Osteoblast (primary cell): Measurements from ENCODE around the gene TGM2. TPM values are rescaled to one million over a fixed set of nuclear protein-coding genes. Genes with fewer than 3 reads are reported as not detected.
A peak's percentile ranks its signal among the peaks of the same experiment; 100 is the strongest.

Experiments
- DNase-seq: peaks from one replicate; pipeline ENCODE4 v3.0.0; 2011; ENCODE audit warnings: low spot score, mixed read lengths; ENCODE audit not compliant: insufficient read length; ENCODE audit errors: missing footprints
- H2AFZ ChIP-seq: 2 replicates; pipeline ENCODE4 v1.6.0; 2011; ENCODE audit warnings: mild to moderate bottlenecking, low read length
- H3K27ac ChIP-seq: 2 replicates; pipeline ENCODE4 v1.5.1; 2011; ENCODE audit warnings: mild to moderate bottlenecking, low read depth, low read length, moderate library complexity
- H3K27me3 ChIP-seq: 2 replicates; pipeline ENCODE4 v1.6.0; 2012; ENCODE audit warnings: mild to moderate bottlenecking, control low read depth, inconsistent platforms, low read length, moderate library complexity; ENCODE audit not compliant: insufficient read depth
- H3K36me3 ChIP-seq: 2 replicates; pipeline ENCODE4 v1.5.1; 2011; ENCODE audit warnings: mild to moderate bottlenecking, low read length, control low read depth, moderate library complexity; ENCODE audit not compliant: insufficient read depth
- H3K4me1 ChIP-seq: 2 replicates; pipeline ENCODE4 v1.5.1; 2011; ENCODE audit warnings: mild to moderate bottlenecking, low read length, control low read depth, moderate library complexity; ENCODE audit not compliant: insufficient read depth
- H3K4me2 ChIP-seq: 2 replicates; pipeline ENCODE4 v1.6.0; 2011; ENCODE audit warnings: mild to moderate bottlenecking, low read length; ENCODE audit not compliant: insufficient read depth
- H3K4me3 ChIP-seq: fragments of 200-600 bp; sonication (generic); 3 replicates; pipeline ENCODE4 v1.5.1; 2012; ENCODE audit warnings: mild to moderate bottlenecking, low read length, inconsistent platforms; ENCODE audit not compliant: insufficient read depth
- H3K79me2 ChIP-seq: 2 replicates; pipeline ENCODE4 v1.6.0; 2012; ENCODE audit warnings: mild to moderate bottlenecking, low read length, control low read depth, inconsistent platforms; ENCODE audit not compliant: insufficient read depth
- H3K9me3 ChIP-seq: 2 replicates; pipeline ENCODE4 v1.5.1; 2011; ENCODE audit warnings: low read depth, low read length, control low read depth
- H4K20me1 ChIP-seq: 2 replicates; pipeline ENCODE4 v1.6.0; 2012; ENCODE audit warnings: mild to moderate bottlenecking, low read length, control low read depth; ENCODE audit not compliant: insufficient read depth
- total RNA-seq: library from RNA; depleted of rRNA; stranded (reverse); fragments of >200 nt; gene quantifications from 2 replicates; pipeline ENCODE4 v1.2.3, GENCODE V29; 2012
- TF ChIP-seq, protein P1 (sequence below): IDR thresholded peaks from 2 replicates; pipeline ENCODE4 v1.5.1; 2011; ENCODE audit warnings: mild to moderate bottlenecking, low read depth, low read length, moderate library complexity; ENCODE audit errors: extremely low read depth

TGM2 gene
- total RNA-seq, 1 donor: 78.2 TPM

DNA sequence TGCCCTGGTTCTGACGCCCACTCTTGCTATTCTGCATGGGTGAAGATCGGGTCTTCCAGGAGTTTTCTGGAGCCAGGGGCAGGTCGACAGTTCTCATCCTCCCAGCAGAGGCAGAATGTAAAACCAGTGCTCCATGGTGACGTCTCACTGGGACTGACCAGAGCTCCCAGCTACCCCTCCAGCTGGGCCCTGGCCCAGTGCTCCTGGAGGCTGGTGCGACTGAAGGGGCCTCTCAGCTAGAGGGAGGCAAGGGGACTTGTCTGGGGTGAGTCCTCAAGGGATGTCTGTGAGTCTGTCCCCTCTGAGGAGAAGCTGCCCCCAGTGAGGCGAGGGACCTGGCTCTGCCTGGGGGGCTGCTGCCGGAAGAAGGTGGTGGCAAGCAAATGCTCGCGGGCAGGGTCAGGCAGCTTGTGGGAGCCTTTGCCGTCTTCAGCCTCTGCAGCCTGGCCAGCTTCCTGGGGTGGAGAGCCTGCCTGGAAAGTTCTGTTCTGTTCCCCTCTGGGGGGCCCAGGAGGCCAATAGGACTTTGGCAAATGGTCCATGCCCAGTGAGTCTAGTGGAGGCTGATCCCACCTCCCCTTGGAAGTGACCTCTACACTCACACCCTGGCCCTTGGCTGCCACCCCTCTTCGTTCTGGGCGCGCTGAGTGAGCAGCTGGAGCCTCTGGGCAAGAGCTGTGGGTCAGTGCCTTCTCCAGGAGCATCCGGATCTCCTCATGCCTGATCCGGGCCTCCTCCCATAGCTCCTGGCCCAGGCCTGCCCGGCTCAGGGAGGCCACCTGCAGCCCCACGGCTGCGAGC, 47.9 kb upstream of the TGM2 start:
- Histone ChIP-seq H3K27ac (no peak overlapping the region), H3K9me3 (no peaks in the 10 kb centered on the region), H3K36me3 (no peaks in the 10 kb centered on the region), H3K4me1 (peaks cover 30% of the 10 kb centered on the region), H4K20me1 (no peaks in the 10 kb centered on the region), H3K4me2 (no peak overlapping the region), H3K79me2 (no peaks in the 10 kb centered on the region), H3K4me3 (no peak overlapping the region), H2AFZ (no peak overlapping the region), H3K27me3 (no peaks in the 10 kb centered on the region)
- DNase-seq: peak; percentile 70
- TF ChIP-seq, protein P1, sequence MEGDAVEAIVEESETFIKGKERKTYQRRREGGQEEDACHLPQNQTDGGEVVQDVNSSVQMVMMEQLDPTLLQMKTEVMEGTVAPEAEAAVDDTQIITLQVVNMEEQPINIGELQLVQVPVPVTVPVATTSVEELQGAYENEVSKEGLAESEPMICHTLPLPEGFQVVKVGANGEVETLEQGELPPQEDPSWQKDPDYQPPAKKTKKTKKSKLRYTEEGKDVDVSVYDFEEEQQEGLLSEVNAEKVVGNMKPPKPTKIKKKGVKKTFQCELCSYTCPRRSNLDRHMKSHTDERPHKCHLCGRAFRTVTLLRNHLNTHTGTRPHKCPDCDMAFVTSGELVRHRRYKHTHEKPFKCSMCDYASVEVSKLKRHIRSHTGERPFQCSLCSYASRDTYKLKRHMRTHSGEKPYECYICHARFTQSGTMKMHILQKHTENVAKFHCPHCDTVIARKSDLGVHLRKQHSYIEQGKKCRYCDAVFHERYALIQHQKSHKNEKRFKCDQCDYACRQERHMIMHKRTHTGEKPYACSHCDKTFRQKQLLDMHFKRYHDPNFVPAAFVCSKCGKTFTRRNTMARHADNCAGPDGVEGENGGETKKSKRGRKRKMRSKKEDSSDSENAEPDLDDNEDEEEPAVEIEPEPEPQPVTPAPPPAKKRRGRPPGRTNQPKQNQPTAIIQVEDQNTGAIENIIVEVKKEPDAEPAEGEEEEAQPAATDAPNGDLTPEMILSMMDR: no peak

DNA sequence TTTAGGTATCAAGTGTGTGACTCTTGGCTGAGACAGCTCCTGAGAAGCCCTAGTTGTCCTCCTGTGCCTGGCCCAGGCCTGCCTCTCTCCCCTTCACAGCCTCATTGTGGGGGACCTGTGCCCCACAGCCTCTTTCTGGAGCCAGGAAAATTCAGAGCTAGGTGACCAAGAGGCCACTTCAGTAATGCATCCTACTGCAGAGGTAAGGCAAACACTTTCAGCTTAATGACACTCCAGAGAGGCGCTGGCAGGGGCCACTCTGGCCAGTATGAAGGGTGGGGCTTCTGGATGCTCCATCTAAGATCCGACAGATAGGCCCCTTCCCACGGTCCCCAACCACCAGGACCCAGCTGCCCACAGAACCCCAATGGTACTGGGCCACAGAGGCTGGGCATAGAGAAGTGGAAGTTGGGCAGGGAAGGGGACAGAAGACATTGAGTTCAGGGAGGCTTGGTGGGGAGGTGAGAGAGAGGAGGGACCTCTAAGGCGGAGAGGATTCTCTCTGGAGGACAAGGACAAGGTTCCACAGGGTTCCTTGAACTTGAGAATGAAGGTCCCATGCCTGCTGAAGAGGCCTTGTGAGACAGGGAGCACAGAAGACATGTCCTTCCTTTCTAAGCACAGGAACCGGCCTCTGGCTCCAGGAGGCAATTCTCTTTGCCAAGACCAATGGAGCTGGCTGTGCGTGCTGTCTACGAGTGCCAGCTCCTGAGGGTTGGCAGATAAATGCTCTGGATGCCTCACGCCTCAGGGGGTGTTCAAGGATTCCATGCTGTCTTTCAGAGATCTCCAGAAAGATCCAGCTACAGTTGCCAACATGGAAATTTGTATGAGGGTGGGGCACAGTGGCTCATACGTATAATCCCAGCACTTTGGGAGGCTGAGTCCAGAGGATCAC, 46.4 kb upstream of the TGM2 start:
- Histone ChIP-seq H3K4me1 (peaks cover 21% of the 10 kb centered on the region), H3K79me2 (no peaks in the 10 kb centered on the region), H2AFZ (no peak overlapping the region), H3K9me3 (no peaks in the 10 kb centered on the region), H3K27me3 (no peaks in the 10 kb centered on the region), H3K4me3 (no peak overlapping the region), H4K20me1 (no peaks in the 10 kb centered on the region), H3K27ac (peak overlapping the region; percentile 28), H3K4me2 (no peak overlapping the region), H3K36me3 (no peaks in the 10 kb centered on the region)
- TF ChIP-seq, protein P1: no peak
- DNase-seq: peak; percentile 58

DNA sequence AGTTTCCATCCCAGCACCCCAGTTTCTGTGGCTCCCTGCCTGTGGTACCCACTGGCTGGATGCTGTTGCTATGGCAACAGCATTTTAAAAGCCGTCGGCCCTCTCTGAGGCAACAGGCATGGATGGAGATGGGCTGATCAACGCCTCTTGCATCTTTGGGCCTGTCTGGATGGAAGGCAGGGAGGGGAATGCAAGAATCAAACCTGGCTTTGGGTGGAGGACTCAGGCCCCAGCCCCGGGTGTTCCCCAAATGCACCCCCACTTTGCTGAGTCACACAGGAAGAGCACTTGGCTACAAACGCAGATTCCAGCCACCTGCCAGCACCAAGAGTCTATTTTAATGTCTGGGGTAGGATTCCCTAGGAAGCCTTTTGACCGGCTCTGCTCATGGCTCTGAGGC, 45.7 kb upstream of the TGM2 start:
- Histone ChIP-seq H2AFZ (no peak overlapping the region), H3K4me2 (no peak overlapping the region), H3K27ac (peak overlapping the region; percentile 52), H4K20me1 (no peaks in the 10 kb centered on the region), H3K4me1 (peaks cover 21% of the 10 kb centered on the region), H3K36me3 (no peaks in the 10 kb centered on the region), H3K27me3 (no peaks in the 10 kb centered on the region), H3K9me3 (no peaks in the 10 kb centered on the region), H3K4me3 (no peak overlapping the region), H3K79me2 (no peaks in the 10 kb centered on the region)
- DNase-seq: peak; percentile 86
- TF ChIP-seq, protein P1: no peak
